HG03159 (cell line): ENCODE data around the gene DOCK1.
"Not testable (repeated sequence)": the region's sequence is repeated elsewhere in the genome, so short reads cannot be mapped to it uniquely, and the experiment has no call there.

ENCODE experiments used
- ATAC-seq: cut with Tn5 transposase; IDR thresholded peaks from one replicate; pipeline ENCODE4 v1.9.1; 2021; ENCODE audit warnings: mild to moderate bottlenecking, moderate library complexity; ENCODE audit not compliant: unreplicated experiment

The DOCK1 gene

GRCh38 chr10:127257395-127257794 is 352.2 kb downstream of the DOCK1 start:
- no peak for ATAC-seq

- no peak for ATAC-seq
Measured at GRCh38 chr10:127259347-127259746, 354.1 kb downstream of the DOCK1 start.

GRCh38 chr10:127262606-127263005 is 357.4 kb downstream of the DOCK1 start:
- ATAC-seq, result no peak

DNA sequence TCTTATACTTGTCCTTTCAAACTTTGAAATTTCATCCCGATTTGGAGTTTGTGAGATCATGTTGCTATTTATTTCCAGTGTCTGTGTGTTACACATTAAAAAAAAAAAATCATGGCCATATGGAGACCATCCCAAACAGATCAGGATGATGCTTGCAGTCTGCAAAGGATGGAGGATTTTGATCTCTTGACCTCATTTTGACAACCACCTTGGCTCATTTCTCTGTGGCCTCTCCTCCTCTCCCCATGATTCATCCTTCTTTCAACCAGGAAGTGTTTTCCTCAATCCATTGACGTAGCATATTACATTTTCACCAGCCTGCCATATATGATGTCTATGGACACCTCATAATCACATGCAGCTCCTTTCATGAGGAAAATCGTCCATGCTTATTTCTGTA is 360.1 kb downstream of the DOCK1 start:
- no peak for ATAC-seq

DNA sequence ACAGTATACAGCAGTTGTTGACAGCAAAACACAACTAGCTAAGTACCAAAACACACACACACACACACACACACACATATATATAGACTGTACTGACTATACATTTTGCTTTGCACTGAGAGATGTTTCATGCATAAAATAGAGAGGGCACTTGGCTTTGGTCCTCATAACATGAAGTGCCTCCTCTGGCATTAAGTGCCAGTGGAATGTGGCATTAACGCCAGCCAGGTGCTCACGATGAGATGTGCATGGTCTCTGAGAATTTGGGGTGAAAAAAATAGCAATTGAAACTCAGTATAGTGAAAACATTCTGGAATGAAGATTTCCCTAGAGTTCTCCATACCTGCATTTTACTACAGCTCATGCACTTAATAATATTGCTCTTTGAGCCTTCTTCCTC is 361.2 kb downstream of the DOCK1 start:
- no peak for ATAC-seq

DNA sequence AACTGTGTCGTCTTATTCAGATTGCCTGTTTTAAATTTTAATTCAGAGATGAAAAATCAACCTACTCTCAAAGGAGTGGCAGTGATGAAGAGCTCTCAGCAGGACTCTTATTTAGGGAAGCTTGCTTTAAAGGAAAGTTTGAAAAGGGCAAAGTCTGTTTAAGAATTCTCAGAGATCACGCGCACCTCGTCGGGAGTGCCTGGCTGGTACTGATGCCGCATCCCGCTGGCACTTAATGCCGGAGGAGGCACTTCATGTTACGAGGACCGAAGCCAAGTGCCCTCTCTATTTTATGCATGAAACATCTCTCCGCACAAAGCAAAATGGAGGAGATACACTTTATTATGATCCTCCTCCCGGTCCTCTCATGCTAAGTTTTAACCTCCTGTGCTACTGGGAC is 362.2 kb downstream of the DOCK1 start:
- ATAC-seq, result no peak

DNA sequence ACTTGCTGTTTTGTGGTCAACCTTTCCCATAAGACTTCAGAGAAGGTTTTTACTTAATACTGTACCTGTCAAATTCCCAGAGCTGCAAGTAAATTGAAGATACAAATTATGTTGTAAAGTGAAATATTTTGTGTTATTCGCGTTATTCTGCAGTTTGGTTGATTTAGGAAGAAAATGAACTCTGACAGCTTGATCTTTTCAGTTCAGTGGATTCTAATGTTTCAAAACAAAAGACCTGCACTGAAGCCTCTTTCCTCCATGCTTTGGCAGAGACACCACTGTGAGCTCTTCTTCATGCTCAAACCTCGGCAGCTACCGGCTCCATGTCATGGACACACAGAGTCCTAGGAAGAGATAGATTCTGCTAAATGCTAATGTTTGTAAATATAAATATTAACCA is 366.8 kb downstream of the DOCK1 start:
- ATAC-seq, result no peak

DNA sequence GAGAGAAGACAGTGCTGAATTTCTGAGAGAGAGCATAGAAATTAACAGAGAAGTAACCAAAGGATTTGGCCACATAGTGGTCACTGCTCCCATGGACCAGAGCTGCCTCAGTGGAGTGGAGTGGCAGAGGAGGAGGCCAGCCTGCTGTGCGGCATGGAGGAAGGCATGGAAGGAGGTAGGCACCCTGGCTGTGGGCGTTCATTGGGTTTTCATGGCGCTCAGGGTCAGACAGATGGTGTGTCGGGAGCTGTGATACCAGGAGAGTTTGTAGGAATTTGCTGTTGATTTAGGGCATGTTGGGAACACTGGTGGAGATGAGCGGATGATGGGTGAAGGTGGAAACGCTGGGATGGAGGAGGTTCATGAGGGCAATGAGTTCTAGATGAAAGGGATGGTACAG is 370.0 kb downstream of the DOCK1 start:
- ATAC-seq, result no peak

DNA sequence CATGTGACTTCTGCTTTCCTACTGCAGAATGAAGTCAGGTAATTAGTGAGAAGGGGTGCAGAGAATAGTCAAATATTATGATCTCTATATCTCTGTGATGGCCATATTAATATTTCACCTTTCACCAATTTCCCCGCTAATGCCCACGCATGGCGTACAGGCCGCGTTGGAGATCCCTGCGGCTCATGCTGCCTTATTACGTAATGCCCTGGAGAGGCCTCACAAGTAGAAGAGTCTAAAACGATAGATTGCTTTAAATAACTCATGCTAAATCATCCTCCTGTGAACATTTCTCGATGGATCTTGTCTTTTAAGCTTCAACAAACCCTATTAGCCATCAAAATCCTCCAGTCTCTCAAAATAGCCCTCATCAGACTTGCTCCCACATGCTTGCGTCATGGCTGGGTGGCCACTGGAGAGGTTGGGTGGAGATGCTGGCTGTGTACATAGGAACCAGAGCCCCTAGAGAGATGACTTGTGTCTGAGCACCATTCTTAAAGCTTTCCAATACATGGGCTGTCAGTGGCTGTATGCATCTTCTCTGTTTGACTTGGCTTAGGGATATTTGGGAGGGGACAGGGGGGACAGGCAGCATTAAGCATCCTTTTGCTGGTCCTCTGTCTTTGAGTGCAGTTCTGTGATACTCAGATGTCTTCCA is 370.7 kb downstream of the DOCK1 start:
- no peak for ATAC-seq

DNA sequence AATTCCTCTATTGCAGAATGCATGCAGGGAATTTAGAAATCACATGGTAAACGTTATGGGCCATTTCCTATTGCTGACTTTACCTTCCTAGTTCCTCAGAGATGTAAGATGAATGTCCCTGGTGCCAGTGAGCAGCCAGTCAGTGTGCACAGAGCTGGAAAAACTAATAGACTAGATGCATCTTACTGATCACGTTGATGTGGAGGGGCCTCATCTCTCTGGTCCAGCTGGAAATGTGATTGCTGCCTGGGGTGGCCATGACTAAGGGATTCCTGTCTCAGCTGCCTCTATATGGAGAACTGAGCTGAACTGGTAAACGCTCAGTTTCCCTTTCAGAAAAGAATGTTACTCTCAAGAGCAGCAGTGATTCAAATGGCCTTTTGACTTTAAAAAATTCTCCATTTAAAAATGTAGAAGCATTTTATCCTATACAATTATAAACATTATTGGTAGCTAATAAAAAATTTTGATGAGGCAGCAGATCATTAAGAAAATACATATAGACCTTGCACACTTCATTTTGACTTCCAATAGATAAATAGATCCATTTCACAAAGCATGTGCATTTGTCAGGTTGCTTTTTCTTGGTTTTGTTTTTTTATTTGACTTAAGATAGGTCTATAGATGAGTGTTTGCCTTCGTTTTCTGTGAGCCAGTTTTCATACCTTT is 371.7 kb downstream of the DOCK1 start:
- ATAC-seq, result no peak

DNA sequence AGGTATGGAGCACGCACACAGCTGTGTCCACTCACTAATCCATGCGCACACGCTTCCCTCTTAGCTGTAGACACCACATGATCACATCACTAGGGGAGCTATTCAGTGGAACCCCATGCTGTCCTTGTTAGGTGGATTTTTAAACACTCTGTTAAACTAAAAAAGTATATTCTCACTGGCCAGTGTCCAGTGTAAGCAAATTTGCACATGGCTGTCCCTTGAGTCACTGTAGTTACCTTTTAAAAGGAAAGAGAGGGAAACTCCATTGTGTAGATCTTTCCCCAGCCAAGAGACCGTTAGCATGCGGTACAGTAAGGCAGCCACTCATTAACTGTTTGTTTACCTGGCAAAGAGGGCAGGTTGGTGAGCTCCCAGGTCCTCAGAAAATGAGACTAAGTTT is 372.8 kb downstream of the DOCK1 start:
- no peak for ATAC-seq

DNA sequence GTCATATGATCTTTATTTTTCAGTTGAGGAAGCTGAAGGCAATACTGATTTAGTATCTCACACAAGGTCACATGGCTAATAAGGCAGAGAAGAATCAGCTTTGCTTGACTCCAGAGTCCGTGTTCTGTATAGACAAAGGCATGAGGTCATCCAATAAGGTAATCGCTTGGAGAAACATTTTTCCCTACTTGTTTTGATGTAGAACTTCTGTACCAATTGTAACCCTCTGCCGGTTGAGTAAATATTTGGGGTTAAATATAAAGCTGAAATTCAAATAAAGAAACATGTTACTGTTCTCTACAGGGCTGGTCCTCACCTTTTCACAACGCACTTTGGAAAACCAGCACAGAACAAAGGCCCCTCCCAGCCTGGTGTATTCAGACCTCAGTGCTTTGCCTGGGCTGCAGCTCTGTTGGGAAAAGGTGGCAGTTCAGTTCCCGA is 374.1 kb downstream of the DOCK1 start:
- ATAC-seq, result no peak

DNA sequence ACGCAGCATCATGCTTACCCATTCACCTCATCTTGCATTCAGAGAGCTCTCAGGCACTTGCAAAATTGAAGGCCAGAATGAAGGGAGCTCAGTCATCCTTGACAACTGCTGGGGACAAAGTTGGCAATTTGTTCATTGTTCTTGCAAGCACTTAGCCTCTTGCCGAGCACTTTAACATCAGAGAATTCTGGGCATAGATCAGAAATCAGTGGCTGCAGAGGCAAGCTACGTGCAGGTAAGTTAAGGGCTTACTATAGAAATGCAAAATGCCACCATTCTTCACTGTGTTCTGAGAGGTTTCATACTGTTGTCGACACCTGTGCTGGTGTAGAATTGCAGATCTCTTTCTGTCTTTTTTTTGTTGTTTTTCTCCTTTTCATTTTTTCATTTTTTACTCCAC is 375.2 kb downstream of the DOCK1 start:
- ATAC-seq, result no peak

DNA sequence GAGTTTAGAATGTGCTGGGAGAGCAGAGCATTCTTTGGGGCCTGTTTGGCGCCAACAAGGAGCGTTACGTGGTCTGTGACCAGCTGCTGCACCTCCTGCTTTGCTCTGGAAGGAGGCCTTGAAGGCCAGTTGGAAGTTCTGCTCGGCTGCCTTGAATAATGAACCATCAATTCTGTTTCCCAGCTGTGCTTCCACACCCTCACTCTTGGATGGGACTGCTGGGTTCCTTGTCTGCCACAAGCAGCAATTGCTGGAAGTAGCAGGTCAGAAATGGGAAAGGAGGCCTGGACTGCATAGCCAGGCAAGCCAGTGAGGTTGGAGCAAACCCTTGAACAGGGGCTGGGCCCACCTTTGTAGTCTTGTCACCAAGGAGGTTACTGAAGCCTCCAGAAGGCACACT is 377.8 kb downstream of the DOCK1 start:
- no peak for ATAC-seq

DNA sequence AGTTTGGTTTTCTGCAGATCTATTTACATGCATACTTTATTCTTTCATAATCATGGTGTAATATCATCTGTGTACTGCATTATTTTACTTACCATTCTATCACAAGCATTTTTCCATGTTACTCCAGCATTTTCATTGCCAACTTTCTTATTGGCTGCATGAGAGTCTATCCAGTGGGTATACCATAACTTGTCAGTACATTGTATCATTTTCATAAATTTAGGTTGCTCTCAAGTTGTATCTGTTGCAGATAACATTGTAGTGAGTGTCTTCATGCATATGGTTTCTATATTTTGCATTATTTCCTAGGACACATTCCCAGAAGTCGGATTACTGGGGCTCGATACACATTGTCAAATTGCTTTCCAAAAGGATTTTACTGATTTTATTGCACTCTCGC is 378.3 kb downstream of the DOCK1 start:
- no peak for ATAC-seq

- ATAC-seq, result no peak
Measured at GRCh38 chr10:127290850-127291249, 385.6 kb downstream of the DOCK1 start.

DNA sequence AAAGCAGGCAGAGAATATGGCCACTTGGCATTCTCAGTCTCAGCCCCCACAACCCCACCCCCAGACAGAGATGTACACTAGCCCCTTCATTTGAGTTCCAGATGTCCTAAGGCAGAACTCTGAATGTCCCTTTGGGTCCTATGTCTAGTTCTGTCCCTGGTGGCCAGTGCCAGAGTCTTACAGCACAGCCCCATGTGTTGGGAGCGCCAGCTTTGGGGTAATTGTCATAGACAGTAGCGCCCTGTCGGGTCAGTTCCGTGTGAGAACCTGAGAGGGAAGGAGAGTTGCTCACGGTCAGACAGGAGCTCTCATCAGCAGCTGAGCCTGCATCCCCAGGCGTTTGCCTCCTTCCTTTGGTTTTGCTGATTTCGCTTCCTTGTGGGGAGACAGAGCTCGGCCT is 386.1 kb downstream of the DOCK1 start:
- no peak for ATAC-seq

- no peak for ATAC-seq
Measured at GRCh38 chr10:127292888-127293287, 387.7 kb downstream of the DOCK1 start.

DNA sequence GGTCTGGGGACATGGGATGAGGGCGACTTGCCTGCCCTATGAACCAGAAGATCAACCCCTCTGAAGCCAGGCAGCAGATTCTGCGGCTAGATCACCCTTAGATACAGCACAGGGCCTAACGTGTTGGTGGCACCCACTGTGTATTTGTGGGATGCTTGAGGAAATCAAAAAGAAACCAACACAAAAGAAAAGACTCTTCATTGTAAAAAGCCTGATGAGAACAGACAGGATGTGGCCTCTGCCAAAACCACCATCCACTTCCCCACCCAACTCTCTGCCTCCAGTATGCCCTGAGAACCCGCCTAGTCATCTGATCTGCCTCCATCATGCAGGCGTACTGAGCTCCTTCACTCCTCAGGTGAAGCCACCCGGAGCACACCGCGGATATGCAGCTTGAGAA is 388.4 kb downstream of the DOCK1 start:
- ATAC-seq, result no peak

DNA sequence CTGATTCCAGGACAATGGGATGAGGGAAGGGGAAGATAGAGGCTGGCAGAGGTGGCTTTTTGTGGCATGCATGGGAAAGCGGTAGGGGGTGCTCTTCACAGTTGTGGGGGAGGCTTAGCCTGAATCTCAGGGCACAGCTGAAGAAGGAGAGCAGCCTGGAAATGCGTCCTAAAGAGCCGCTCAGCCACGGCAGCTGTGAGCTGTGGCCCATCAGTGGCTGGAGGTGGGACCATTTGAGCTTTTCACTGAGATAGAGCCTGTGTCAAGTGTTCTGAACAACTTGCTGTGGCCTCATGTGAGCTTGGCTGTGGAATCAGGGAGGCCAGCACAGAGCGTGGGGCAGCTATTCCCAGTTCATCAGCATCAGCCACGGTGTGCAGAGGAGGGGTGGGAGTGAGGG is 391.5 kb downstream of the DOCK1 start:
- ATAC-seq, result no peak

DNA sequence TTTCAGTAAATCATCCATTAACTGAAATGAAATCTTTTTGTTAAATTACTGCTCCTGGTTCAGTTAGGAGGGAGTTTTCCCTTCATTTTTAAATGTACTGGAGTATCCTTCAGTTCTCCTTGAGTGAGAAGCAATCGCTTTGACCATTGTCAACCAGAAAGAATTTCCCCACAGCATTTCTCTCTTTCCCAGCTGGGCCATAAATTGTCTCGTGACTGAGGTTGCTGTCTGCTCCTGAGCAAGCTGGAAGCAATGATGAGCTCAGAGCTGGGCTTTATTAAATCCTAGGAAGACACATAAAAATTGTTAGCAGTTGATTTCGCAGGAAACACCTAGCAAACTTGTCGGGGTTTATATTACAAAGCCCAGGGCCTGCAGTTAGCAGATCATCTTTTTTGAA is 393.2 kb downstream of the DOCK1 start:
- no peak for ATAC-seq

GRCh38 chr10:127299192-127299591 is 394.0 kb downstream of the DOCK1 start:
- not testable (repeated sequence) for ATAC-seq
